Activated CD4-positive, alpha-beta T cell treated with anti-CD3 and anti-CD28 coated beads, Interleukin-2, Interleukin-4, amounts not matched to agents 100 ng/mL and 50 ng/mL, durations not matched to agents 16 hours and 8 hours (primary cell): ENCODE measurements around the gene NAA38.

Experiments used
- DNase-seq: peaks from one replicate; pipeline ENCODE4 v3.0.0-alpha.2; 2020; ENCODE audit warnings: low spot score

NAA38 gene

GRCh38 chr17:7852919-7853690 lies 4.3 kb downstream of the NAA38 start:
- no peak for DNase-seq

DNA sequence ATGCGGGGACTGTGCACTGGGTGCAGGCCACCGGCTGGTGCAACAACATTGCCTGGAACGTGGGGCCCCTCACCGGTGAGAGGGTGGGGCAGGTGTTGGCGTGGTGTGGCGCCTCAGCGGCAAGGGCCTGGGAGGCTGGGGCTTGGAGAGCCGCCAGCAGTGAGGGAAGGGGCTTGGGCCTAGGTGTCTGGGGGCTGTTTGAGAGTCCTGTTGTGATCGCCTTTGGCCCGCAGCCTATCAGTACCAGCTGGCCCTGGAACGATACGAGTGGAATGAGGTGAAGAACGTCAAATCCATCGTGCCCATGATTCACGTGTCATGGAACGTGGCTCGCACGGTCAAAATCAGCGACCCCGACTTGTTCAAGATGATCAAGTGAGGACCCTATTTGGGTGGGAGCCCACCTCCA lies 5.1 kb downstream of the NAA38 start:
- no peak for DNase-seq

DNA sequence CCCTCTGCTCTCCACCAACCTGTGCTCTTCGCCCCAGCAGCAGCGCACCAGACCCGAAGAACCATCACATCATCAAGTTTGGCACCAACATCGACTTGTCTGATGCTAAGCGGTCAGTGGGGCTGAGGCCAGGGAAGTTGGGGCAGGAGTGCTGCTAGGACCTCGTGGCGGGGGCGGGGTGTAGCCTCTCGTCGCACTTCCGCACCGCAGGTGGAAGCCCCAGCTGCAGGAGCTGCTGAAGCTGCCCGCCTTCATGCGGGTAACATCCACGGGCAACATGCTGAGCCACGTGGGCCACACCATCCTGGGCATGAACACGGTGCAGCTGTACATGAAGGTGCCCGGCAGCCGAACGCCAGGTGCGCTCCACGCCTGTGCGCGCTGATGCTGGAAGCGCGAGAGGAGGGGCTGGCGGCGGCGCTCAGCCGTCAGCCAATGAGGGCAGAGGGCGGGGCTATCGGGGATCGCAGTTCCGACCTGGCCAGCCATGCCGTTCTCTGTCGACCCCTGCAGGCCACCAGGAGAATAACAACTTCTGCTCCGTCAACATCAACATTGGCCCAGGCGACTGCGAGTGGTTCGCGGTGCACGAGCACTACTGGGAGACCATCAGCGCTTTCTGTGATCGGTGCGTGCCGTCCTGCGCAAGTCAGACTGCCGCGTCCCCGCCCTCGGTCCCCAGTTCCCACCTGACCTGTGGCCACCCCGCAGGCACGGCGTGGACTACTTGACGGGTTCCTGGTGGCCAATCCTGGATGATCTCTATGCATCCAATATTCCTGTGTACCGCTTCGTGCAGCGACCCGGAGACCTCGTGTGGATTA lies 5.7 kb downstream of the NAA38 start:
- peak; percentile 93 for DNase-seq

DNA sequence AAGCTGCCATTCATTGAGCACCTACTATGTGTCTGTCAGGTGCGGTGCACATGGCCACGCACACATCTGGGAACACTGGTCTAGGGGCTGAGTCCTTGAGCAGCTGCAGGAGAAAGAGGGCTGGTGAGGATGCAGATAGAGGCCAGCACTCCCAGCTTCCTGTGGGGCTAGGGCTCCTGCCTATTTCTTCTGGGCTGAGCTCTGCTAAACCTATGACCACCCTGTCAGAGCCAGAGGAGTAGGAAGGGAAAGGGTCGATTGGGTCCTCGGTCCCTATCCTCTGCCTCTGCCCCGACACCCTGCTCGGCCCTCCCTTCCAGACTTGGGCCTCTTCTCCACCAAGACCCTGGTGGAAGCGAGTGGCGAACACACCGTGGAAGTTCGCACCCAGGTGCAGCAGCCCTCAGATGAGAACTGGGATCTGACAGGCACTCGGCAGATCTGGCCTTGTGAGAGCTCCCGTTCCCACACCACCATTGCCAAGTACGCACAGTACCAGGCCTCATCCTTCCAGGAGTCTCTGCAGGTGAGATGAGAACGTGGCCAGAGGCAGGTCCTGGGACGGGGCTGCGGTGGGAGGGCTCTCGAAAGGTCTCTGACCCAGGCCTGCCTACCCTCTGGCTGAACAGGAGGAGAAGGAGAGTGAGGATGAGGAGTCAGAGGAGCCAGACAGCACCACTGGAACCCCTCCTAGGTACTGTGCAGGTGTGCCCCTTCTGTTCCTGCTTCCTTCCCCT lies 6.5 kb downstream of the NAA38 start:
- DNase-seq: no peak

- no peak for DNase-seq
Observed at GRCh38 chr17:7849751-7850504, 7.4 kb downstream of the NAA38 start.

DNA sequence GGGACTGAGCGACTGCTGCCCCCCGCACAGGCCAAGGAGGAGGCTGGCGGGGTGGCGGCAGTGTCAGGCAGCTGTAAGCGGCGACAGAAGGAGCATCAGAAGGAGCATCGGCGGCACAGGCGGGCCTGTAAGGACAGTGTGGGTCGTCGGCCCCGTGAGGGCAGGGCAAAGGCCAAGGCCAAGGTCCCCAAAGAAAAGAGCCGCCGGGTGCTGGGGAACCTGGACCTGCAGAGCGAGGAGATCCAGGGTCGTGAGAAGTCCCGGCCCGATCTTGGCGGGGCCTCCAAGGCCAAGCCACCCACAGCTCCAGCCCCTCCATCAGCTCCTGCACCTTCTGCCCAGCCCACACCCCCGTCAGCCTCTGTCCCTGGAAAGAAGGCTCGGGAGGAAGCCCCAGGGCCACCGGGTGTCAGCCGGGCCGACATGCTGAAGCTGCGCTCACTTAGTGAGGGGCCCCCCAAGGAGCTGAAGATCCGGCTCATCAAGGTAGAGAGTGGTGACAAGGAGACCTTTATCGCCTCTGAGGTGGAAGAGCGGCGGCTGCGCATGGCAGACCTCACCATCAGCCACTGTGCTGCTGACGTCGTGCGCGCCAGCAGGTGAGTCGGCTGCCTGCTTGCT lies 8.1 kb downstream of the NAA38 start:
- no peak for DNase-seq

- no peak for DNase-seq
Observed at GRCh38 chr17:7848739-7849129, 8.6 kb downstream of the NAA38 start.

- DNase-seq: no peak
Observed at GRCh38 chr17:7848131-7848579, 9.2 kb downstream of the NAA38 start.

DNA sequence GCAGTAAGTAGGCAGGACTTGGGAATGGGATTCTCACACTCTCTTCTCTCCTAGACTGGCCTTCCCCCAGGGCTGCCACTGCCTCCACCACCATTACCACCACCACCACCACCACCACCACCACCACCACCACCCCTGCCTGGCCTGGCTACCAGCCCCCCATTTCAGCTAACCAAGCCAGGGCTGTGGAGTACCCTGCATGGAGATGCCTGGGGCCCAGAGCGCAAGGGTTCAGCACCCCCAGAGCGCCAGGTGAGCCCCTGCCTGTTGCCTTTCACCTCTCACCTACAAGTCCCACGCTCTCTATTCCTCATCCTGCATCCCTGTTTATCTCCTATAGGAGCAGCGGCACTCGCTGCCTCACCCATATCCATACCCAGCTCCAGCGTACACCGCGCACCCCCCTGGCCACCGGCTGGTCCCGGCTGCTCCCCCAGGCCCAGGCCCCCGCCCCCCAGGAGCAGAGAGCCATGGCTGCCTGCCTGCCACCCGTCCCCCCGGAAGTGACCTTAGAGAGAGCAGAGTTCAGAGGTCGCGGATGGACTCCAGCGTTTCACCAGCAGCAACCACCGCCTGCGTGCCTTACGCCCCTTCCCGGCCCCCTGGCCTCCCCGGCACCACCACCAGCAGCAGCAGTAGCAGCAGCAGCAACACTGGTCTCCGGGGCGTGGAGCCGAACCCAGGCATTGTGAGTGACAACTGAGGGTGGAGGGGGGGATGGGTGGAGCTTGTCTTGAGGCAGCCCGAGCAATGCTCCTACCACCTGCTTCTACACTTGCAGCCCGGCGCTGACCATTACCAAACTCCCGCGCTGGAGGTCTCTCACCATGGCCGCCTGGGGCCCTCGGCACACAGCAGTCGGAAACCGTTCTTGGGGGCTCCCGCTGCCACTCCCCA lies 10.3 kb downstream of the NAA38 start:
- no peak for DNase-seq

DNA sequence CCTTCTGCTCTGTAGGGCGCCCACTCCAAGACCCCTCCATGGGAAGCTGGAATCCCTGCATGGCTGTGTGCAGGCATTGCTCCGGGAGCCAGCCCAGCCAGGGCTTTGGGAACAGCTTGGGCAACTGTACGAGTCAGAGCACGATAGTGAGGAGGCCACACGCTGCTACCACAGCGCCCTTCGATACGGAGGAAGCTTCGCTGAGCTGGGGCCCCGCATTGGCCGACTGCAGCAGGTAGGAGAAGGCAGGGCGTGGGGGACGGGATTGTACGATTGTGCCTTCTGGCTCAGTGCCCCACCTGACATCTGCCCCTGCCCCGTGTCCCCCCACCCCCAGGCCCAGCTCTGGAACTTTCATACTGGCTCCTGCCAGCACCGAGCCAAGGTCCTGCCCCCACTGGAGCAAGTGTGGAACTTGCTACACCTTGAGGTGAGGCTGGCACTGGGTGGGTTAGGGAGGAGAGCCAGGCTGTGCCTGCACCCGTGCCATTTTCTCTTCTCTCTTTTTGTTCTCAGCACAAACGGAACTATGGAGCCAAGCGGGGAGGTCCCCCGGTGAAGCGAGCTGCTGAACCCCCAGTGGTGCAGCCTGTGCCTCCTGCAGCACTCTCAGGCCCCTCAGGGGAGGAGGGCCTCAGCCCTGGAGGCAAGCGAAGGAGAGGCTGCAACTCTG lies 11.2 kb downstream of the NAA38 start:
- no peak for DNase-seq

- no peak for DNase-seq
Observed at GRCh38 chr17:7845359-7846062, 11.8 kb downstream of the NAA38 start.

- peak; percentile 94 for DNase-seq
Observed at GRCh38 chr17:7844292-7845154, 12.8 kb downstream of the NAA38 start.

DNA sequence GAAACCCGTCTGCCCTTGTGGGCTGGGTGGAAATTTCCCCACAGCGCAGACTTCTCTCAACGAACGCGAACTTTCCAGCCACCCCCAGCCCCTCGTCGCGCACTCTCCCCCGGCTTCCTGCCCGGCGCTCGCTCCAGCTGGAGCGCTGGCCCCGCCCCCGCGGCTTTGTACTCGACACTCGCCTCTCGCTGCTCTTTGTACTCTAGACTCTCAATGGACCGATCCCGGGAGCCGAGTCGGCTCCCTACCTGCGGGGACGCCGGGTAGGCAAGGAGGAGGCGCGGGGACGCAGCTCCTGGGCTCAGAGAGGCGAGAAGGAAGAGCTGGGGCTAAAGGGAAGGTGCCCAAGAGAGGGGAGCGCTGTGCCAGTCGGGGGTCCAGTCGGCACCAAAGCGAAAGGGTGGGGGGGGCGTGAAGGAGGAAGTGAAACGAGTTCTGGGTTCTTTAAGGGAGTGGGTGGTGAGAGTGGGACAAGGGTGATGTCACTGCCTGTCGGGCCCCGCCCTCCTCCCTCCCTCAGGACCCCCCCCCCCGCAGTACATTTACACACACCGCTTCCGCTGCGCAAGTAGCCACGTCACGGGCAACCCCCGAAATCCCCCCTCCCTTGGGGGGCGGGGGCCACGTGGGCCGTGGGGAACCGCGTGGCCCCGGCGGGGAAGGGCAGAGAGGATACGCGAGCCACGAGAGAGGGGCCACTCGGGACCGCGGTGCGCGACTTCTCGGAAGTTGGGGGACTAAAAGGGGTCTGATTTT lies 13.6 kb downstream of the NAA38 start:
- peak; percentile 83 for DNase-seq

GRCh38 chr17:7843257-7843535 lies 14.2 kb downstream of the NAA38 start:
- DNase-seq: peak; percentile 33

- DNase-seq: peak; percentile 87
Observed at GRCh38 chr17:7842380-7843256, 14.7 kb downstream of the NAA38 start.

DNA sequence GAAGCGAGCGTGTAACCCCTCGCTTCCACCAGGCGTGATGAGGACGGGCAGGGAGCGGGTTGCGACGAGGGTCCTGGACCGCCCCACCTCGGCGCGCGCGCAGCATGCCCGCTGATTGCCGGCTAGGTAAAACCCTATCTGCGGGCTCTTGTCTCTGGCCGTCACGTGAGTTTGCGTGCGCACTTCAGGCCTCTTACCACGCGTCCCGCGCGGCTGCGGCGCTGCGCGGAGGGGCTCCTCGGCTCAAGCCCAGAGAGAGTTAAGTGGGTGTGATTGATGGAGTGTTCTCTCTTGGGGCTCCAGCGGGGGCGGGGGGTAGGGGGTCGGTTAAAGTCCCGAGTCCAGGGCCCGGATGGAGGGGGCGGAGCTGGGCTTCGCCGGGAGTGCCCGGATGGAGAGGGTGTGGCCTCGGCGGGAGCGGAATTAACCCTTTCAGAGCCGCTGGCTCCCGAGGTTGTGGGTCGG lies 15.4 kb downstream of the NAA38 start:
- DNase-seq: peak; percentile 84
